HCT116 (cell line): ENCODE results near the gene SYTL2. TPM values are rescaled to one million over a fixed set of nuclear protein-coding genes. Genes with fewer than 3 reads are reported as not detected.

Experiments used
- ATAC-seq: fragments of 200-7000 bp; cut with Tn5 transposase; 2 replicates; pipeline ENCODE4 v1.9.1; 2020; ENCODE audit warnings: mild to moderate bottlenecking, moderate library complexity
- BruUV-seq: library from RNA; stranded (reverse); fragments of 400-500 nt; replicated peaks from 2 replicates; lab custom pipeline; 2021; lab: Mats Ljungman, UMichigan
- CTCF ChIA-PET: fragments of 300-600 bp; sonication (Branson Sonifier 250); formaldehyde crosslinking; loops from one replicate; lab custom pipeline; 2021; ENCODE audit warnings: antibody characterized with exemption; lab: Charles Lee
- POLR2A ChIA-PET: fragments of 300-600, 350-600 bp; sonication (Branson Sonifier 250); formaldehyde crosslinking; loops from one replicate; lab custom pipeline; 2021; ENCODE audit warnings: antibody characterized with exemption; lab: Charles Lee
- RAD21 ChIA-PET, 2 experiments: fragments of 300-600 bp; sonication (Branson Sonifier 250); formaldehyde crosslinking; loops; one replicate each; lab custom pipeline; 2023; ENCODE audit warnings: low total read pairs in 2 of 2; ENCODE audit not compliant: uncharacterized antibody in 2 of 2, unreplicated experiment in 2 of 2, low non-redundant PET in 1 of 2; lab: Charles Lee
- DNase-seq: peaks from one replicate; pipeline ENCODE4 v3.0.0-alpha.2; 2010; ENCODE audit warnings: low read depth, low spot score
- H2AFZ ChIP-seq: fragments of 200-600 bp; shearing (Covaris generic), sonication (generic); 2 replicates; pipeline ENCODE4 v1.6.1; 2017; ENCODE audit warnings: low read depth, mixed run types, mixed read lengths, antibody characterized with exemption, low read length; ENCODE audit not compliant: poor library complexity, severe bottlenecking
- H3K27ac ChIP-seq: 2 replicates; pipeline ENCODE4 v1.5.1; 2012; ENCODE audit warnings: low read depth, low read length
- H3K27me3 ChIP-seq: fragments of 200-600 bp; sonication (generic); 2 replicates; pipeline ENCODE4 v1.6.1; 2016; ENCODE audit warnings: mixed run types, low read length, mixed read lengths; ENCODE audit not compliant: insufficient read depth
- H3K36me3 ChIP-seq, 2 experiments: fragments of 200-500 bp in 1 of 2; fragments of 200-600 bp in 1 of 2; sonication (Bioruptor generic) in 1 of 2; sonication (generic) in 1 of 2; 2 replicates each; pipeline versions ENCODE4 v1.5.1 to v1.6.1; 2014 to 2016; ENCODE audit warnings: low read length in 2 of 2, inconsistent platforms in 1 of 2, mixed read lengths in 1 of 2, mixed run types in 1 of 2; ENCODE audit not compliant: insufficient read depth in 2 of 2, control insufficient read depth in 1 of 2
- H3K4me1 ChIP-seq, 2 experiments: fragments of 200-600 bp in 1 of 2; sonication (generic) in 1 of 2; 2 replicates each; pipeline versions ENCODE4 v1.5.1 to v1.6.1; 2012 to 2017; ENCODE audit warnings: low read length in 2 of 2, inconsistent platforms in 1 of 2, mild to moderate bottlenecking in 1 of 2, mixed read lengths in 1 of 2, mixed run types in 1 of 2, moderate library complexity in 1 of 2; ENCODE audit not compliant: insufficient read depth in 2 of 2, control insufficient read depth in 1 of 2
- H3K4me2 ChIP-seq: fragments of 200-600 bp; sonication (generic); 2 replicates; pipeline ENCODE4 v1.6.1; 2017; ENCODE audit warnings: mixed run types, low read length, mixed read lengths
- H3K4me3 ChIP-seq, 2 experiments: fragments of 200-600 bp in 1 of 2; sonication (generic) in 1 of 2; replicated peaks in 1 of 2; 2 replicates each; pipeline ENCODE4 v1.5.1; 2011 to 2016; ENCODE audit warnings: low read length in 2 of 2, control low read depth in 1 of 2, low read depth in 1 of 2, mild to moderate bottlenecking in 1 of 2, mixed read lengths in 1 of 2, mixed run types in 1 of 2
- H3K79me2 ChIP-seq: fragments of 200-600 bp; sonication (generic); 2 replicates; pipeline ENCODE4 v1.6.1; 2017; ENCODE audit warnings: mild to moderate bottlenecking, mixed run types, low read length, moderate library complexity, mixed read lengths; ENCODE audit not compliant: insufficient read depth
- H3K9ac ChIP-seq: fragments of 200-600 bp; sonication (generic); 2 replicates; pipeline ENCODE4 v1.6.1; 2016; ENCODE audit warnings: low read length, mixed read lengths
- H3K9me2 ChIP-seq: fragments of 200-600 bp; sonication (generic), shearing (Covaris generic); 2 replicates; pipeline ENCODE4 v1.6.1; 2017; ENCODE audit warnings: mixed run types, mild to moderate bottlenecking, moderate library complexity; ENCODE audit not compliant: insufficient read depth
- H3K9me3 ChIP-seq, 2 experiments: fragments of 200-500 bp in 1 of 2; fragments of 200-600 bp in 1 of 2; sonication (Bioruptor generic) in 1 of 2; sonication (generic) in 1 of 2; 2 replicates each; pipeline ENCODE4 v1.6.1; 2014 to 2017; ENCODE audit warnings: low read length in 2 of 2, mixed read lengths in 2 of 2, inconsistent platforms in 1 of 2, low read depth in 1 of 2, mild to moderate bottlenecking in 1 of 2, mixed run types in 1 of 2, moderate library complexity in 1 of 2; ENCODE audit not compliant: control insufficient read depth in 1 of 2, insufficient read depth in 1 of 2
- H4K20me1 ChIP-seq: fragments of 200-600 bp; sonication (generic), shearing (Covaris generic); 2 replicates; pipeline ENCODE4 v1.6.1; 2017; ENCODE audit warnings: mixed run types, mild to moderate bottlenecking, moderate library complexity; ENCODE audit not compliant: insufficient read depth
- CBX3 ChIP-seq: IDR thresholded peaks from 2 replicates; pipeline ENCODE4 v1.6.1; 2012; ENCODE audit warnings: low read depth
- CTCF ChIP-seq, 3 experiments: fragments of 200-600 bp in 1 of 3; sonication (generic) in 1 of 3; IDR thresholded peaks in 2 of 3; conservative IDR thresholded peaks in 1 of 3; 2 replicates each; pipeline ENCODE4 v1.5.1; 2012 to 2017; ENCODE audit warnings: low read depth in 2 of 3, low read length in 2 of 3, antibody characterized with exemption in 1 of 3, borderline replicate concordance in 1 of 3, control low read depth in 1 of 3, mild to moderate bottlenecking in 1 of 3, mixed read lengths in 1 of 3, mixed run types in 1 of 3, moderate library complexity in 1 of 3; ENCODE audit not compliant: insufficient read depth in 1 of 3
- EGR1 ChIP-seq: IDR thresholded peaks from 2 replicates; pipeline ENCODE4 v1.6.1; 2012; ENCODE audit warnings: low read depth
- EZH2 ChIP-seq: fragments of 200-600 bp; sonication (generic); IDR thresholded peaks from 2 replicates; pipeline ENCODE4 v1.6.1; 2017; ENCODE audit warnings: antibody characterized with exemption, mixed run types
- EZH2phosphoT487 ChIP-seq: fragments of 200-600 bp; IDR thresholded peaks from 2 replicates; pipeline ENCODE4 v1.6.1; 2018; ENCODE audit warnings: antibody characterized with exemption, borderline replicate concordance
- FOSL1 ChIP-seq: IDR thresholded peaks from 2 replicates; pipeline ENCODE4 v1.6.1; 2012; ENCODE audit warnings: low read depth
- MAX ChIP-seq: IDR thresholded peaks from 2 replicates; pipeline ENCODE4 v1.6.1; 2012
- POLR2AphosphoS5 ChIP-seq: IDR thresholded peaks from 2 replicates; pipeline ENCODE4 v1.6.1; 2011; ENCODE audit warnings: mild to moderate bottlenecking, low read depth, low read length, moderate library complexity
- RAD21 ChIP-seq: IDR thresholded peaks from 2 replicates; pipeline ENCODE4 v1.6.1; 2012; ENCODE audit warnings: low read depth, mild to moderate bottlenecking
- SIN3A ChIP-seq: IDR thresholded peaks from 2 replicates; pipeline ENCODE4 v1.6.1; 2012; ENCODE audit warnings: low read depth
- SP1 ChIP-seq: IDR thresholded peaks from 2 replicates; pipeline ENCODE4 v1.6.1; 2012; ENCODE audit warnings: low read depth
- SRF ChIP-seq: IDR thresholded peaks from 2 replicates; pipeline ENCODE4 v1.6.1; 2012; ENCODE audit warnings: low read depth
- TCF7L2 ChIP-seq: IDR thresholded peaks from 2 replicates; pipeline ENCODE4 v1.7.0; 2011; ENCODE audit warnings: borderline replicate concordance, inconsistent platforms; ENCODE audit not compliant: insufficient read depth, insufficient read length; ENCODE audit errors: extremely low read depth
- YY1 ChIP-seq: IDR thresholded peaks from 2 replicates; pipeline ENCODE4 v1.6.1; 2011; ENCODE audit warnings: low read length, low read depth, moderate library complexity, mild to moderate bottlenecking; ENCODE audit not compliant: insufficient replicate concordance; ENCODE audit errors: extremely low read depth
- ZBTB33 ChIP-seq: IDR thresholded peaks from 2 replicates; pipeline ENCODE4 v1.6.1; 2011; ENCODE audit warnings: mild to moderate bottlenecking, low read length, moderate library complexity; ENCODE audit not compliant: insufficient replicate concordance; ENCODE audit errors: extremely low read depth
- ZNF274 ChIP-seq: fragments of 200-500 bp; sonication (Bioruptor generic); IDR thresholded peaks from 2 replicates; pipeline ENCODE4 v1.6.1; 2014; ENCODE audit warnings: mild to moderate bottlenecking, low read depth, low read length, inconsistent platforms
- intact Hi-C: fragments of 100-400 bp; cut with micrococcal nuclease; formaldehyde crosslinking; loops from 2 replicates; pipeline ENCODE4 v1.10.0; 2022
- total RNA-seq: library from RNA; stranded (reverse); gene quantifications from one replicate; pipeline ENCODE4 v1.2.1, GENCODE V29; 2021; ENCODE audit not compliant: unreplicated experiment

SYTL2 gene
- total RNA-seq, 1 experiment from 2014 or later = 12.6 TPM

DNA sequence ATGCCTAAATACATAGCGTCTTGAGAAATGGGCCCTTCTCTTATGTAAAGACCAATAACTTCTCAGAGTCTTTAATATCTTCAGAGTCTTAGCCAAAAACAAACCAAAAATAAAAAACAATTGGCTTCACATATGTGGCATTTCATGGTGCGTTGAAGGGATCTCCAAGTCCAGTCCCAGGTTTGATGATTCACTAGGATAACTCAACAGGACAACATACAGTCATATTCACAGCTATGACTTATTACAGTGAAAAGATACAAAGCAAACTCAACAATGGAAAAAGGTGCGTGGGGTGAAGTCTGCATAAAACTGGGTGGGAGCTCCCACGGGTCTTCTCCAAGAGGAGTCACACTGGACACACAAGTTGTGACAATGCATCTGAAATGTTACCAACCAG is 12.6 kb downstream of the SYTL2 start:
- no peaks in the 10 kb centered on the region for H3K79me2 ChIP-seq
- no peak for TF ChIP-seq EZH2
- TF ChIP-seq FOSL1 = no peak
- TF ChIP-seq CBX3 = no peak
- TF ChIP-seq YY1 = no peak
- TF ChIP-seq SRF = no peak
- TF ChIP-seq RAD21 = no peak
- TF ChIP-seq ZBTB33 = no peak
- TF ChIP-seq EGR1 = no peak
- TF ChIP-seq SP1 = no peak
- no peak for TF ChIP-seq CTCF (IDR thresholded peaks at IDR 0.05 in 2 of 3, conservative IDR thresholded peaks at IDR 0.05 in 1 of 3; ENCODE audit: borderline replicate concordance in 1 of 3, insufficient read depth in 1 of 3, low read depth in 2 of 3, low read length in 2 of 3)
- no peak for TF ChIP-seq POLR2AphosphoS5
- TF ChIP-seq ZNF274 = no peak
- TF ChIP-seq MAX = no peak
- TF ChIP-seq EZH2phosphoT487 = no peak
- TF ChIP-seq TCF7L2 = no peak
- no peak for TF ChIP-seq SIN3A
- no peak overlapping the region for H3K9ac ChIP-seq
- DNase-seq = no peak
- ChIA-PET CTCF (no interaction called here), POLR2A (no interaction called here), RAD21 (no interaction called here)
- H4K20me1 ChIP-seq = no peaks in the 10 kb centered on the region
- intact Hi-C loops = no loop called here
- H3K4me2 ChIP-seq = no peak overlapping the region
- no peak overlapping the region for H2AFZ ChIP-seq
- peaks cover 0 to 17% of the 10 kb centered on the region in 2 experiments; a peak in 2 of 4 replicates for H3K4me1 ChIP-seq
- no peaks in the 10 kb centered on the region for H3K9me2 ChIP-seq
- no peaks in the 10 kb centered on the region for H3K27me3 ChIP-seq
- no peaks in the 10 kb centered on the region for H3K36me3 ChIP-seq
- BruUV-seq = no TSS peak
- no peak overlapping the region for H3K4me3 ChIP-seq
- H3K9me3 ChIP-seq = no peaks in the 10 kb centered on the region
- no peak overlapping the region for H3K27ac ChIP-seq
- no peak for ATAC-seq
